IMR-90 (cell line): ENCODE results near the gene GRIA4. TPM values are rescaled to one million over a fixed set of nuclear protein-coding genes. Genes with fewer than 3 reads are reported as not detected.
A peak's percentile ranks its signal among the peaks of the same experiment; 100 is the strongest.

Experiments used
- ATAC-seq: fragments of 200-7000 bp; cut with Tn5 transposase; 2 replicates; pipeline ENCODE4 v1.9.1; 2020; ENCODE audit warnings: low read depth, mild to moderate bottlenecking, moderate library complexity
- BruUV-seq: library from RNA; stranded (reverse); fragments of 400-500 nt; replicated peaks from 2 replicates; lab custom pipeline; 2021; lab: Mats Ljungman, UMichigan
- CTCF ChIA-PET: fragments of 300-600 bp; formaldehyde crosslinking; extraction: SDS; loops from one replicate; lab custom pipeline; 2021; ENCODE audit warnings: antibody characterized with exemption; lab: Yijun Ruan, JAX
- POLR2A ChIA-PET: fragments of 300-600 bp; sonication (Branson Sonifier 250); formaldehyde crosslinking; loops from one replicate; lab custom pipeline; 2022; ENCODE audit warnings: antibody characterized with exemption; ENCODE audit not compliant: unreplicated experiment; lab: Charles Lee
- DNase-seq: peaks from one replicate; pipeline ENCODE4 v3.0.0; 2013
- H2AFZ ChIP-seq: replicated peaks from 2 replicates; pipeline ENCODE3; 2013; ENCODE audit warnings: low read length, mild to moderate bottlenecking; ENCODE audit not compliant: poor library complexity
- H2AK5ac ChIP-seq: 2 replicates; pipeline ENCODE4 v1.6.1; 2013; ENCODE audit warnings: low read depth, low read length, inconsistent platforms
- H2AK9ac ChIP-seq: replicated peaks from 2 replicates; pipeline ENCODE3; 2013; ENCODE audit warnings: mild to moderate bottlenecking, low read depth, low read length, moderate library complexity; ENCODE audit not compliant: poor library complexity
- H2BK120ac ChIP-seq: 2 replicates; pipeline ENCODE4 v1.6.1; 2013; ENCODE audit warnings: low read depth, low read length, inconsistent platforms
- H2BK15ac ChIP-seq: 3 replicates; pipeline ENCODE4 v1.6.1; 2013; ENCODE audit warnings: low read depth, low read length, inconsistent platforms
- H2BK20ac ChIP-seq: 2 replicates; pipeline ENCODE4 v1.6.1; 2013; ENCODE audit warnings: low read depth, mild to moderate bottlenecking, inconsistent platforms, low read length, moderate library complexity
- H2BK5ac ChIP-seq: 2 replicates; pipeline ENCODE4 v1.6.1; 2013; ENCODE audit warnings: mild to moderate bottlenecking, low read depth, low read length, inconsistent platforms; ENCODE audit not compliant: poor library complexity, severe bottlenecking
- H3K14ac ChIP-seq: replicated peaks from 2 replicates; pipeline ENCODE4 v1.6.1; 2013; ENCODE audit warnings: low read depth, low read length, inconsistent platforms
- H3K18ac ChIP-seq: 2 replicates; pipeline ENCODE4 v1.6.1; 2013; ENCODE audit warnings: low read depth, low read length, control low read depth
- H3K23ac ChIP-seq: 2 replicates; pipeline ENCODE4 v1.6.1; 2013; ENCODE audit warnings: low read depth, low read length, inconsistent platforms
- H3K27ac ChIP-seq: 2 replicates; pipeline ENCODE4 v1.5.1; 2013; ENCODE audit warnings: mild to moderate bottlenecking, control low read depth, low read length; ENCODE audit not compliant: insufficient read depth
- H3K27me3 ChIP-seq: 2 replicates; pipeline ENCODE4 v1.6.1; 2013; ENCODE audit warnings: low read length; ENCODE audit not compliant: control insufficient read depth, insufficient read depth
- H3K36me3 ChIP-seq: 2 replicates; pipeline ENCODE4 v1.6.1; 2013; ENCODE audit warnings: low read length, mixed read lengths; ENCODE audit not compliant: control insufficient read depth, insufficient read depth
- H3K4ac ChIP-seq: 2 replicates; pipeline ENCODE4 v1.6.1; 2013; ENCODE audit warnings: low read depth, low read length, inconsistent platforms
- H3K4me1 ChIP-seq: 2 replicates; pipeline ENCODE4 v1.6.1; 2013; ENCODE audit warnings: low read length, mixed read lengths; ENCODE audit not compliant: control insufficient read depth, insufficient read depth
- H3K4me2 ChIP-seq: 2 replicates; pipeline ENCODE4 v1.6.1; 2013; ENCODE audit warnings: low read depth, mild to moderate bottlenecking, control low read depth, low read length, moderate library complexity
- H3K4me3 ChIP-seq: 2 replicates; pipeline ENCODE4 v1.5.1; 2013; ENCODE audit warnings: low read depth, mild to moderate bottlenecking, control low read depth, low read length, moderate library complexity; ENCODE audit not compliant: insufficient read depth
- H3K56ac ChIP-seq: 2 replicates; pipeline ENCODE4 v1.6.1; 2013; ENCODE audit warnings: low read length, inconsistent platforms; ENCODE audit not compliant: insufficient read depth; ENCODE audit errors: extremely low read depth
- H3K79me1 ChIP-seq, 2 experiments: 2 replicates each; pipeline ENCODE4 v1.6.1; 2013; ENCODE audit warnings: low read length in 2 of 2, inconsistent platforms in 1 of 2, low read depth in 1 of 2
- H3K9ac ChIP-seq: 2 replicates; pipeline ENCODE4 v1.6.1; 2013; ENCODE audit warnings: low read depth, low read length, control low read depth
- H3K9me1 ChIP-seq: 2 replicates; pipeline ENCODE4 v1.6.1; 2013; ENCODE audit warnings: low read length, inconsistent platforms; ENCODE audit not compliant: insufficient read depth
- H3K9me3 ChIP-seq: 2 replicates; pipeline ENCODE4 v1.6.1; 2013; ENCODE audit warnings: low read length; ENCODE audit not compliant: control insufficient read depth, insufficient read depth
- H4K20me1 ChIP-seq: 2 replicates; pipeline ENCODE4 v1.6.1; 2013; ENCODE audit warnings: low read length, inconsistent platforms; ENCODE audit not compliant: insufficient read depth
- H4K5ac ChIP-seq: 2 replicates; pipeline ENCODE4 v1.6.1; 2013; ENCODE audit warnings: mild to moderate bottlenecking, low read depth, low read length, control low read depth
- H4K8ac ChIP-seq, 2 experiments: 2 replicates each; pipeline ENCODE4 v1.6.1; 2013; ENCODE audit warnings: low read depth in 2 of 2, low read length in 2 of 2, control low read depth in 1 of 2, inconsistent platforms in 1 of 2
- H4K91ac ChIP-seq: 2 replicates; pipeline ENCODE4 v1.6.1; 2013; ENCODE audit warnings: low read depth, low read length, inconsistent platforms; ENCODE audit not compliant: insufficient read depth
- BHLHE40 ChIP-seq: fragments of 150-350 bp; IDR thresholded peaks from 2 replicates; pipeline ENCODE4 v1.6.1; 2016; ENCODE audit warnings: mild to moderate bottlenecking, low read depth, low read length
- CEBPB ChIP-seq: IDR thresholded peaks from 2 replicates; pipeline ENCODE4 v1.6.1; 2012; ENCODE audit warnings: low read depth, low read length, improper control_type of control experiment
- CHD1 ChIP-seq: IDR thresholded peaks from 2 replicates; pipeline ENCODE4 v1.6.1; 2012; ENCODE audit warnings: low read depth, low read length, improper control_type of control experiment
- FOS ChIP-seq: fragments of 150-350 bp; IDR thresholded peaks from 2 replicates; pipeline ENCODE4 v1.6.1; 2016; ENCODE audit warnings: low read depth, low read length
- MAFK ChIP-seq: IDR thresholded peaks from 2 replicates; pipeline ENCODE4 v1.6.1; 2012; ENCODE audit warnings: low read depth, low read length, improper control_type of control experiment
- MAZ ChIP-seq: IDR thresholded peaks from 2 replicates; pipeline ENCODE4 v1.6.1; 2012; ENCODE audit warnings: low read depth, mild to moderate bottlenecking, low read length, improper control_type of control experiment, moderate library complexity, borderline replicate concordance
- MXI1 ChIP-seq: IDR thresholded peaks from 2 replicates; pipeline ENCODE4 v1.6.1; 2012; ENCODE audit warnings: low read depth, mild to moderate bottlenecking, low read length, moderate library complexity, borderline replicate concordance
- NFE2L2 ChIP-seq: fragments of 150-350 bp; IDR thresholded peaks from 2 replicates; pipeline ENCODE4 v1.6.1; 2016; ENCODE audit warnings: low read depth, mild to moderate bottlenecking, low read length
- POLR2A ChIP-seq: IDR thresholded peaks from 2 replicates; pipeline ENCODE4 v1.6.1; 2012; ENCODE audit warnings: mild to moderate bottlenecking, low read depth, low read length
- RAD21 ChIP-seq: IDR thresholded peaks from 2 replicates; pipeline ENCODE4 v1.6.1; 2012; ENCODE audit warnings: low read length, improper control_type of control experiment
- RCOR1 ChIP-seq: IDR thresholded peaks from 2 replicates; pipeline ENCODE4 v1.6.1; 2012; ENCODE audit warnings: mild to moderate bottlenecking, low read length, improper control_type of control experiment; ENCODE audit not compliant: insufficient replicate concordance
- RFX5 ChIP-seq: IDR thresholded peaks from 2 replicates; pipeline ENCODE4 v1.8.0; 2012; ENCODE audit warnings: low read depth, mild to moderate bottlenecking, low read length, moderate library complexity
- SMC3 ChIP-seq: fragments of 150-350 bp; IDR thresholded peaks from 2 replicates; pipeline ENCODE4 v1.6.1; 2016; ENCODE audit warnings: low read depth, mild to moderate bottlenecking, antibody characterized with exemption, low read length, moderate library complexity
- WGBS, 2 experiments: methylation state at CpG; one replicate each; pipeline versions ENCODE4 v1.1.5 to v1.1.7; 2013; ENCODE audit warnings: missing lambda C conversion rate in 2 of 2; ENCODE audit not compliant: insufficient read length in 1 of 2; ENCODE audit errors: extremely low coverage in 2 of 2; 5-methylcytosine and 5-hydroxymethylcytosine counted together
- dilution Hi-C: fragments of 300-500 bp; cut with HindIII; formaldehyde crosslinking; loops from one replicate; pipeline ENCODE4 v1.14.3; 2018; ENCODE audit warnings: low sequenced_read_pairs; ENCODE audit not compliant: unreplicated experiment
- in situ Hi-C: fragments of 300-500 bp; cut with MboI; formaldehyde crosslinking; loops from 3 replicates; pipeline ENCODE4 v1.14.3; 2019; ENCODE audit warnings: low sequenced_read_pairs, inconsistent platforms, mixed read lengths
- intact Hi-C: fragments of 100-400 bp; cut with micrococcal nuclease; formaldehyde crosslinking; loops from 2 replicates; pipeline ENCODE4 v1.10.0; 2022
- polyA plus RNA-seq, 3 experiments: library from polyadenylated mRNA; depleted of rRNA; stranded (reverse); fragments of >200 nt; gene quantifications; 2 replicates each; pipeline ENCODE4 v1.2.3, GENCODE V29; 2012; ENCODE audit warnings: low replicate concordance in 1 of 3
- total RNA-seq: library from RNA; depleted of rRNA; stranded (reverse); fragments of >200 nt; gene quantifications from 2 replicates; pipeline ENCODE4 v1.2.3, GENCODE V29; 2012
- TF ChIP-seq, protein P1 (sequence below): fragments of 150-350 bp; IDR thresholded peaks from 2 replicates; pipeline ENCODE4 v1.6.1; 2017; ENCODE audit warnings: mild to moderate bottlenecking, antibody characterized with exemption, low read length, low read depth
- TF ChIP-seq, protein P2 (sequence below): conservative IDR thresholded peaks from 2 replicates; pipeline ENCODE4 v1.5.1; 2012; ENCODE audit warnings: mild to moderate bottlenecking, low read depth, low read length, improper control_type of control experiment
- TF ChIP-seq, protein P3 (sequence below): fragments of 150-350 bp; IDR thresholded peaks from 2 replicates; pipeline ENCODE4 v1.6.1; 2016; ENCODE audit warnings: low read depth, mild to moderate bottlenecking, low read length, moderate library complexity, borderline replicate concordance

The GRIA4 gene
- total and polyA plus RNA-seq, 2 of the 4 experiments (the other 2 are of a cell fraction) = 0.36 to 1.0 TPM

DNA sequence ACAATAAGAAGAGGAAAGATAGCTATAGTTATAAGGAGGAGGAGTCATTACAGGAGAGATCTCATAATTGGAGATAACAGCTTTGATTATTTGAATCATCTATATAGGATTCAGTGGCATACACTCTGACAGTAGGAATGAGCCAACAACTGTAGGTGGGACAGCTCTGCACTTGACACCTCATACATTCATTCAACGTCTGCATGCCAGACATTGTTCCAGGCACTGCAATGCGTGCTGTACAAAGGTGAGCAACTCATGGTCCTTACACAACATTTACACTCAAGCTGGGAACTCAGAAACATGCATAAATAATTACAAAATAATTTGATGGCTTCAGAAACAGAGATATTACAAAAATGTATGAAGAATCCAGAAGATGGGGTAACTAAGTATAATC, 257.9 kb downstream of the GRIA4 start:
- Histone ChIP-seq H3K4me1 (no peaks in the 10 kb centered on the region), H2AK9ac (no peak overlapping the region), H2AFZ (no peak overlapping the region), H3K79me1 (no peaks in the 10 kb centered on the region), H3K9me3 (no peaks in the 10 kb centered on the region), H3K4me3 (no peak overlapping the region), H3K9me1 (no peaks in the 10 kb centered on the region; the same call in 1 of the 2 replicates), H3K36me3 (no peaks in the 10 kb centered on the region), H2BK120ac (no peak overlapping the region; the same call in 1 of the 2 replicates), H3K27me3 (no peaks in the 10 kb centered on the region), H4K8ac (no peak overlapping the region), H4K5ac (no peak overlapping the region), H3K4ac (no peak overlapping the region), H2AK5ac (no peak overlapping the region), H3K27ac (no peak overlapping the region), H3K56ac (no peak overlapping the region), H3K18ac (no peak overlapping the region), H2BK15ac (no peak overlapping the region), H2BK20ac (no peak overlapping the region), H3K4me2 (no peak overlapping the region), H3K23ac (no peak overlapping the region), H4K20me1 (no peaks in the 10 kb centered on the region), H4K91ac (no peak overlapping the region), H3K14ac (no peak overlapping the region), H2BK5ac (no peak overlapping the region), H3K9ac (no peak overlapping the region)
- intact Hi-C loops = no loop called here
- DNase-seq = peak; percentile 4
- in situ Hi-C loops = loop anchor here (10.0 to 25.0 kb wide), 2 partner anchors 930 to 1263 kb away; no protein-coding TSS in a partner anchor
- CTCF ChIA-PET = no interaction called here
- POLR2A ChIA-PET = no interaction called here
- TF ChIP-seq MAFK (no peak), BHLHE40 (no peak), CHD1 (no peak), NFE2L2 (no peak), SMC3 (no peak), MAZ (no peak), FOS (no peak), CEBPB (no peak), RAD21 (no peak), MXI1 (no peak), RFX5 (no peak), RCOR1 (no peak), POLR2A (no peak)
- TF ChIP-seq, protein P1, sequence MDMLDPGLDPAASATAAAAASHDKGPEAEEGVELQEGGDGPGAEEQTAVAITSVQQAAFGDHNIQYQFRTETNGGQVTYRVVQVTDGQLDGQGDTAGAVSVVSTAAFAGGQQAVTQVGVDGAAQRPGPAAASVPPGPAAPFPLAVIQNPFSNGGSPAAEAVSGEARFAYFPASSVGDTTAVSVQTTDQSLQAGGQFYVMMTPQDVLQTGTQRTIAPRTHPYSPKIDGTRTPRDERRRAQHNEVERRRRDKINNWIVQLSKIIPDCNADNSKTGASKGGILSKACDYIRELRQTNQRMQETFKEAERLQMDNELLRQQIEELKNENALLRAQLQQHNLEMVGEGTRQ = no peak
- TF ChIP-seq, protein P2, sequence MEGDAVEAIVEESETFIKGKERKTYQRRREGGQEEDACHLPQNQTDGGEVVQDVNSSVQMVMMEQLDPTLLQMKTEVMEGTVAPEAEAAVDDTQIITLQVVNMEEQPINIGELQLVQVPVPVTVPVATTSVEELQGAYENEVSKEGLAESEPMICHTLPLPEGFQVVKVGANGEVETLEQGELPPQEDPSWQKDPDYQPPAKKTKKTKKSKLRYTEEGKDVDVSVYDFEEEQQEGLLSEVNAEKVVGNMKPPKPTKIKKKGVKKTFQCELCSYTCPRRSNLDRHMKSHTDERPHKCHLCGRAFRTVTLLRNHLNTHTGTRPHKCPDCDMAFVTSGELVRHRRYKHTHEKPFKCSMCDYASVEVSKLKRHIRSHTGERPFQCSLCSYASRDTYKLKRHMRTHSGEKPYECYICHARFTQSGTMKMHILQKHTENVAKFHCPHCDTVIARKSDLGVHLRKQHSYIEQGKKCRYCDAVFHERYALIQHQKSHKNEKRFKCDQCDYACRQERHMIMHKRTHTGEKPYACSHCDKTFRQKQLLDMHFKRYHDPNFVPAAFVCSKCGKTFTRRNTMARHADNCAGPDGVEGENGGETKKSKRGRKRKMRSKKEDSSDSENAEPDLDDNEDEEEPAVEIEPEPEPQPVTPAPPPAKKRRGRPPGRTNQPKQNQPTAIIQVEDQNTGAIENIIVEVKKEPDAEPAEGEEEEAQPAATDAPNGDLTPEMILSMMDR = no peak
- TF ChIP-seq, protein P3, sequence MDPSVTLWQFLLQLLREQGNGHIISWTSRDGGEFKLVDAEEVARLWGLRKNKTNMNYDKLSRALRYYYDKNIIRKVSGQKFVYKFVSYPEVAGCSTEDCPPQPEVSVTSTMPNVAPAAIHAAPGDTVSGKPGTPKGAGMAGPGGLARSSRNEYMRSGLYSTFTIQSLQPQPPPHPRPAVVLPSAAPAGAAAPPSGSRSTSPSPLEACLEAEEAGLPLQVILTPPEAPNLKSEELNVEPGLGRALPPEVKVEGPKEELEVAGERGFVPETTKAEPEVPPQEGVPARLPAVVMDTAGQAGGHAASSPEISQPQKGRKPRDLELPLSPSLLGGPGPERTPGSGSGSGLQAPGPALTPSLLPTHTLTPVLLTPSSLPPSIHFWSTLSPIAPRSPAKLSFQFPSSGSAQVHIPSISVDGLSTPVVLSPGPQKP = no peak
- no TSS peak for BruUV-seq
- no CpG with 5 or more reads among the region's 2 CpGs for WGBS, 2 experiments
- no peak for ATAC-seq
- dilution Hi-C loops = no loop called here
